Aorta (tissue), 5 donors: Measurements from ENCODE around the gene TTC32. TPM values are rescaled to one million over a fixed set of nuclear protein-coding genes. Genes with fewer than 3 reads are reported as not detected.
A peak's percentile ranks its signal among the peaks of the same experiment; 100 is the strongest.

Experiments
- ATAC-seq: fragments of 200-7000 bp; cut with Tn5 transposase; one replicate; pipeline ENCODE4 v1.9.1; 2022; ENCODE audit warnings: moderate library complexity; ENCODE audit not compliant: low FRiP score
- DNase-seq, 2 donors: peaks; one replicate each; pipeline ENCODE4 v3.0.0-alpha.2; 2020
- H3K27ac ChIP-seq, 2 donors: one replicate each; pipeline ENCODE4 v1.5.1; 2013; ENCODE audit warnings: low read length in 2 of 2, mild to moderate bottlenecking in 2 of 2, moderate library complexity in 2 of 2, control low read depth in 1 of 2, inconsistent platforms in 1 of 2, low read depth in 1 of 2
- H3K27me3 ChIP-seq, 2 donors: one replicate each; pipeline ENCODE4 v1.6.1; 2013; ENCODE audit warnings: control low read depth in 1 of 2, low read length in 1 of 2, mild to moderate bottlenecking in 1 of 2, moderate library complexity in 1 of 2; ENCODE audit not compliant: insufficient read depth in 2 of 2, control insufficient read depth in 1 of 2
- H3K36me3 ChIP-seq, 2 donors: one replicate each; pipeline ENCODE4 v1.6.1; 2013; ENCODE audit warnings: control low read depth in 1 of 2, low read length in 1 of 2, mild to moderate bottlenecking in 1 of 2; ENCODE audit not compliant: insufficient read depth in 2 of 2, control insufficient read depth in 1 of 2
- H3K4me1 ChIP-seq, 2 donors: one replicate each; pipeline ENCODE4 v1.6.1; 2013; ENCODE audit warnings: low read length in 2 of 2, control low read depth in 1 of 2, mild to moderate bottlenecking in 1 of 2, moderate library complexity in 1 of 2; ENCODE audit not compliant: insufficient read depth in 2 of 2, control insufficient read depth in 1 of 2
- H3K4me3 ChIP-seq, 2 donors: one replicate each; pipeline ENCODE4 v1.5.1; 2013; ENCODE audit warnings: low read length in 2 of 2, control low read depth in 1 of 2, mild to moderate bottlenecking in 1 of 2
- H3K9me3 ChIP-seq: one replicate; pipeline ENCODE4 v1.6.1; 2013; ENCODE audit warnings: mild to moderate bottlenecking, low read length; ENCODE audit not compliant: control insufficient read depth
- WGBS, 2 donors: extraction: QIAGEN DNeasy Blood & Tissue Kit; methylation state at CpG; one replicate each; pipeline ENCODE4 v1.1.7; 2013; 5-methylcytosine and 5-hydroxymethylcytosine counted together
- intact Hi-C, 2 donors: fragments of 100-400 bp; cut with DNase I; formaldehyde crosslinking; loops; one replicate each; pipeline versions ENCODE4 v1.14.2 to v1.15.0; 2022
- long read RNA-seq, 2 donors: library from polyadenylated mRNA; unstranded; transcript quantifications; one replicate each; pipeline ENCODE4 v2.0.0, GENCODE V29; 2020 to 2021
- polyA plus RNA-seq, 2 donors: library from polyadenylated mRNA; stranded (reverse); fragments of 200-250 nt; gene quantifications; one replicate each; pipeline ENCODE4 v1.2.3, GENCODE V29; 2013
- total RNA-seq, 2 donors: library from RNA; stranded (reverse); fragmentation: NEBNext Ultra II Directional; extraction: Animal tissue kit (Norgen Biotek cat#: 25700); gene quantifications; one replicate each; pipeline ENCODE4 v1.2.1, GENCODE V29; 2021
- donor health status: healthy with polysubstance abuse.
- donor health status: Bipolar disorder and iron deficiency.
- donor health status: DM: no; HTN: no; CAD: no.
- donor health status: DM: no; HTN: no; CAD: no.
- donor health status: DM: yes; HTN: yes; CAD: no.

The TTC32 gene
- total RNA-seq (10 to 100 TPM; 11.4 to 17.9 TPM), polyA plus RNA-seq (10 to 100 TPM in 1 of 2 donors, 1 to 10 TPM in 1; 2.8 to 33.9 TPM)
- long read RNA-seq, donor 1, partial matches to known transcripts, result 0 of 1 reads
- long read RNA-seq, donor 1, other reads (novel, unspliced or antisense), result 1 of 1 reads
- long read RNA-seq, donor 2, transcript TTC32-204 (2 exons, 710 nt), result major isoform, 6 of 9 reads
- long read RNA-seq, donor 2, partial matches to known transcripts, result 0 of 9 reads
- long read RNA-seq, donor 2, other reads (novel, unspliced or antisense), result 3 of 9 reads

GRCh38 chr2:19901442-19902215 is at the start of gene TTC32:
TTC32 (minus strand) TSS chr2:19901983; CDS start chr2:19901854, 129 bp downstream.
- WGBS, 2 donors, result 0% methylated on average over 65 of the region's 65 CpGs
- DNase-seq, result peak; percentile 96 to 98
- intact Hi-C loops, result no loop called here
- peaks cover 6 to 10% of the 10 kb centered on the region in 2 donors for H3K4me1 ChIP-seq
- peak within 1 kb of the TSS; percentile 36 to 87 for H3K27ac ChIP-seq
- H3K9me3 ChIP-seq, result no peaks in the 10 kb centered on the region
- peak; percentile 100 for ATAC-seq
- peak within 1 kb of the TSS; percentile 76 to 88 for H3K4me3 ChIP-seq
- H3K27me3 ChIP-seq, result no peaks in the 10 kb centered on the region
- H3K36me3 ChIP-seq, result no peaks in the 10 kb centered on the region

GRCh38 chr2:19949071-19949470 is 47.3 kb upstream of the TTC32 start:
- no peak for ATAC-seq
- Histone ChIP-seq H3K27ac (no peak overlapping the region), H3K4me1 (no peaks in the 10 kb centered on the region), H3K9me3 (no peaks in the 10 kb centered on the region), H3K27me3 (no peaks in the 10 kb centered on the region), H3K36me3 (no peaks in the 10 kb centered on the region), H3K4me3 (no peak overlapping the region)
- no peak for DNase-seq
- intact Hi-C loops, result no loop called here

GRCh38 chr2:19947184-19947940 is 45.6 kb upstream of the TTC32 start:
- no peak for DNase-seq
- Histone ChIP-seq H3K4me3 (no peak overlapping the region), H3K27me3 (no peaks in the 10 kb centered on the region), H3K9me3 (no peaks in the 10 kb centered on the region), H3K4me1 (no peaks in the 10 kb centered on the region), H3K27ac (no peak overlapping the region), H3K36me3 (no peaks in the 10 kb centered on the region)
- no peak for ATAC-seq
- 83 to 86% methylated on average over 4 of the region's 4 CpGs for WGBS, 2 donors
- intact Hi-C loops, result no loop called here

GRCh38 chr2:19944205-19944845 is 42.5 kb upstream of the TTC32 start:
- WGBS, 2 donors, result 58 to 59% methylated on average over 2 of the region's 2 CpGs
- ATAC-seq, result no peak
- intact Hi-C loops, result no loop called here

GRCh38 chr2:19943189-19943588 is 41.4 kb upstream of the TTC32 start:
- H3K4me1 ChIP-seq, result no peaks in the 10 kb centered on the region
- no peaks in the 10 kb centered on the region for H3K9me3 ChIP-seq
- intact Hi-C loops, result no loop called here
- H3K36me3 ChIP-seq, result no peaks in the 10 kb centered on the region
- no peak overlapping the region for H3K27ac ChIP-seq
- ATAC-seq (no peak), DNase-seq (no peak)
- H3K27me3 ChIP-seq, result no peaks in the 10 kb centered on the region
- no peak overlapping the region for H3K4me3 ChIP-seq
- 37 to 55% methylated on average over 1 of the region's 1 CpG for WGBS, 2 donors

More at GRCh38 chr2:19944205-19944845, 42.5 kb upstream of the TTC32 start:
- Histone ChIP-seq H3K4me3 (no peak overlapping the region), H3K27ac (no peak overlapping the region), H3K4me1 (no peaks in the 10 kb centered on the region), H3K27me3 (no peaks in the 10 kb centered on the region), H3K36me3 (no peaks in the 10 kb centered on the region), H3K9me3 (no peaks in the 10 kb centered on the region)
- no peak for DNase-seq

GRCh38 chr2:19942199-19942598 is 40.4 kb upstream of the TTC32 start:
- DNase-seq, result no peak
- ATAC-seq, result no peak
- H3K27ac ChIP-seq, result no peak overlapping the region
- no peaks in the 10 kb centered on the region for H3K9me3 ChIP-seq
- no peaks in the 10 kb centered on the region for H3K27me3 ChIP-seq
- intact Hi-C loops, result no loop called here
- H3K4me3 ChIP-seq, result no peak overlapping the region
- no peaks in the 10 kb centered on the region for H3K4me1 ChIP-seq
- H3K36me3 ChIP-seq, result no peaks in the 10 kb centered on the region

- peaks cover 0 to 3% of the 10 kb centered on the region in 2 donors for H3K36me3 ChIP-seq
- H3K27me3 ChIP-seq, result no peaks in the 10 kb centered on the region
- H3K4me1 ChIP-seq, result peaks cover 2 to 4% of the 10 kb centered on the region in 2 donors
- H3K9me3 ChIP-seq, result no peaks in the 10 kb centered on the region
- no peak overlapping the region for H3K27ac ChIP-seq
- intact Hi-C loops, result no loop called here
- ATAC-seq (no peak), DNase-seq (no peak)
- WGBS, 2 donors, result 92 to 94% methylated on average over 4 of the region's 4 CpGs
- no peak overlapping the region for H3K4me3 ChIP-seq
These were observed 35.2 kb upstream of the TTC32 start for GRCh38 chr2:19937004-19937403.

- no peak for DNase-seq
- intact Hi-C loops, result no loop called here
- ATAC-seq, result no peak
- H3K4me1 ChIP-seq, result peaks cover 2 to 4% of the 10 kb centered on the region in 2 donors
- no peak overlapping the region for H3K27ac ChIP-seq
- H3K36me3 ChIP-seq, result peaks cover 0 to 3% of the 10 kb centered on the region in 2 donors
- WGBS, 2 donors, result 90 to 95% methylated on average over 2 of the region's 2 CpGs
- H3K27me3 ChIP-seq, result no peaks in the 10 kb centered on the region
- no peak overlapping the region for H3K4me3 ChIP-seq
- no peaks in the 10 kb centered on the region for H3K9me3 ChIP-seq
These were observed 34.4 kb upstream of the TTC32 start for GRCh38 chr2:19936203-19936602.
